Pulmonary artery endothelial cell (primary cell): Measurements from ENCODE around the gene ATXN7L2. TPM values are rescaled to one million over a fixed set of nuclear protein-coding genes. Genes with fewer than 3 reads are reported as not detected.

Source experiments
- DNase-seq: peaks from one replicate; pipeline ENCODE4 v3.0.0-alpha.2; 2011; ENCODE audit warnings: low read depth, low spot score
- total RNA-seq: library from RNA; depleted of rRNA; stranded (reverse); fragments of >200 nt; gene quantifications from 2 replicates; pipeline ENCODE4 v1.2.3, GENCODE V29; 2014

The ATXN7L2 gene
- total RNA-seq, 1 donor from 2014 or later: 0.99 TPM

DNA sequence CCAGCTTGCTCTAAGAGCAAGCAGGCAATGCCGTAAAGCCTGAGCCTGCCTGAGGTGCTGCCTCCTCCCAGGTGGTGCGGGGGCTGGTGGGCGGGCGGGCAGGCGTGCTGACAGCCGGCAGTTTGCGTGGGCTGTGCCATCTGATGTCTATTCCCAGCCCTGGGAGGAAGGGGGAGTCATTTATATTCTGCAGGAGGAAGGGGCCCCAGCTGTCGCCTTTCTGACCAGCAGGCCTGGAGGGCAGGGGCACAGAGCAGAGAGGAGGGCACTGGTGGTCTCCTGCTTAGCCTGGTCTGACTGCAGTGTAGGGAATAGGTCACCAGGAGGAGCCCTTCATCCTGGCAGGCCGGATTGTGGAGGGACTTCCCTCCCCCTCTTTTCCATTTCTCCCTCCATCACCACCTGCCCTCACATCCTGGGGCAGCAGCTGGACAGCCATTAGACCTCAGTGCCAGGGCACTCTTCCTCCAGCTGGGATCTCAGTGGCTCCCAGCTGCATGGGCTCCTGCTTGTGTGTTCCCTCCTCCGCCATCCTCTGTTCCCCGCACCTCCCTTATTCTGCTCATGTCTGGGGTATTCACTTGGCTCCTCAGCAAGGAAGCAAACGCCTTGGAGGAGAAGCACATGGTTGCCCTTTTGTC, 14.6 kb downstream of the ATXN7L2 start:
- DNase-seq: no peak

DNA sequence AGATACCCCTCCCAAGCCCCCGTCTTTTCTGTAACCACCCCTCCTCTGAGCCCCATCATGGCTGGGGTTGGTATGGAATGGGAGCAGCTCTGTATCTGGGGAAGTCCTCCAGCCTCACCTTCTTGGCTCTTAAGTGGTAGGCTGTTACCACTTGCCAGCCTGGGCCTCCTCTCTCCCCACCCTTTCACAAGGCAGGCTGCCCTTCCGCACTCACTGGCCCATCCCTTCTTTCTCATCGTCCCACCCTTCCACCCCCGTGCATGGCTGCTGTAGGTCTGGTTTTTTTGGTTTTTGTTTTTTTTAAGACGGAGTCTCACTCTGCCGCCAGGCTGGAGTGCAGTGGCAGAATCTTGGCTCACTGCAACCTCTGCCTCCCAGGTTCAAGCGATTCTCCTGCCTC, 15.4 kb downstream of the ATXN7L2 start:
- DNase-seq: no peak

DNA sequence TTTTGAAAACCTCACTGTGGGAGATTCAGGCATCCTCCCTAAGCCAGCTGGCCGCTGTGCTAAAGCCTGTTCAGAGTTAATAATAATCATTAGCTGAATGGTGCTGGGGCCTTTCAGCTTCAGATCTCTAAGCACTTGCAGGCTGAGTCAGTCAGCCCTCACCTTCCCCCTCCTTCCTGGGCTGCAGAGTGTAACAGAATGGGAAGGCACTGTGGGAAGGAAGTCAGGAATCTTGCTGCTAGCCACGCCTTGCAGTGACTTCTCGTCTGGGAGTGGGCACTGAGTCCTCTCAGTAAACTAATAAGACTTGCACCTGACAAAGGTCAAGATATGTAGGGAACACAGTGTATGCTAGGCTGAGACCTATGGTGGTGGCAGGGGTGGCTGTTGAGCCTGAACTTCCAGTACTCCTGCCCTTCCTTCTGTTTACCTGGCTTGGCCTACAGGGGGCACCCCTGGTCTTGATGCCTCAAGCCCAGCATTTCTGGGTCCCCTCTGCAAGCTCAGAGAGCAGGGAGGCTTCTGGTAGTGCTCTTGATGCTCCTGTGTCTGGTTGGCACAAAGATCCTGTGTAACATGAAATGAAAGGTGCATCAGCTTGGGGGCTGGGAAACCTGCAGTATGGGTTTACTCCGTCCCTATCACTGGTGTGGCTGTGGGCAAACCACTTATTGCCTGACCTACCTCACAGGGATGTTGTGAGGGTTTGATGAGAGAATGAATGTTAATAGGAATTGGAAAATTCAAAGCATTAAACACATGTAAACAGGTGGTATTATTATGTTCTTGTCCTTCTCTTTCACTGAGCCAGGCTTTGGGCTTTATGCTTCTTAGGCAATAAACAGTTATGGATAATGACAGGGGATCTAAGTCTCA, 16.2 kb downstream of the ATXN7L2 start:
- DNase-seq: no peak

DNA sequence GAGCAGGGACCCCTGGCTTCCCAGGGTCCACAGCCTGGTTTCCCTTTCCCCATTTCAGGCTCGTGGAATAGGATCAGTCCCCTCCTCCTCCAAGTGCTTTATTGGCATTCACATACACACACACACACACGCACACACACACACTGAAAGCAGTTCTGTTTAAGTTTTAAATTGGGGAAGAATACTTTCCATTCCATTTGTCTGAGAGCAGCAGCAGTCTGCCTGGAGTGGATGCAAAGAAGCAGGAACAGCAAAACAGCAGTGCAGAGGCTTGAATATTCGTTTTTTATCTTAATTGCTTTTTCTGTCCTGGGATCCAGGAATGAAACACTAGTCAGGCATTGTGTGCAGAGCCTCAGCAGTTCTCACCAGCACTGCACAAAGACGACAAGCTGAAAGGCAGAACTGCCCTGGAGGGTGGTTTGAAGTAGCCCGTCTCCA, 17.3 kb downstream of the ATXN7L2 start:
- no peak for DNase-seq

DNA sequence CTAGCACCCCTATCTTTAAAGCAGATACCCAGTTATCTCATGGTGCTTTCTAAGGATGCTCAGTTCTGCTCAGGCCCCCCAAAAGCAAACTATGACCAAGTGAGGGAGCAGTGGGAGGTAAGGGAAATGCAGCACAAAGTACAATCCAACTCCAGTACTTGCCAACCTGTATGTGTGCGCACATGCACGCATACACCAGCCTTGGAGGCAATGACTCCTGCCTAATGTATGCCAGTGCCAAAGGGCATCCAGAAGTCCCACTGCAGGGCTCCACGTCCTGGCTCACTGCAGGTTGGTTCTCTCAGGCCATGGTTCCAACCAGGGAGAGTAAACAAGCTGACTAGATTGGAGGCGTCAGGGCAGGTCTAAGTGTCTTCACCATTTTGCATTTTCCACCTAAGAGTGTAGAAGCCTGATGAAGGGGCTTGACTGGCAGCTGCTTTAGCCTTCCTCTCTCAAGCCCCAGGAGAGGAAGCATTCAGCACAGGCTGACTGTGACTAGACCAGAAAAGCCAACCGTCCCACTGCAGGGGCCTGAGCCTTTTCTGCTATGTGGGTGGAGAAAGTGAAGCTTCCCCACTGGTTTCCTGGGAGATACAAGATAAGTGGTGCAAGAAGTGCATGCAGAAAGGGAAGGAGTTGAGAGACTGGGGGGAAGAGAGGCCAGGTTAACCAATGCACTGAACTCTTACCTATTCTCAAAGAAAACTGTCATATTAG, 18.1 kb downstream of the ATXN7L2 start:
- no peak for DNase-seq

DNA sequence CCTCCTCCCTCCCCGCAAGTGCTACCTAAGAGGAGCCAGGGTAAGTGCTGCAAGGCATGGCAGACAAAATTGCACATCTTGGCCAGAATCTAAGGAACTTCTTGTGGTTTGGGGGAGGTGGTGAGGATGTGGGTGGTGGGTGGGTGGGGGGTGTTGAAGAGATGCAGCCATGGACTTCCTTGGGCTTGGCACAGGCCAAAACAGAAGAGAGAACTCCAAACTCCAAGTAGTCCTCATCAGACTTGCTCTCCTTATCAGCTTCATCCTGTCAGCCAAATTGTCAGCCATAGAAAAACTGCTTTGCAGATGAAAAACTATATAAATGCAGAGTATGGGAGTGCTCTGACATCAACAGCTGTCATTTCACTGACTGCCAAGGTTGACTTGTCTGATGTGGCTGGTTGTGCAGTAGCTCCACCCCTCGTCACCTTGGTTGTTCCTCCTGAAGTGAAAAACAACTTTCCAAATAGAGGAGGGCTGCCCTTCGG, 18.7 kb downstream of the ATXN7L2 start:
- no peak for DNase-seq

DNA sequence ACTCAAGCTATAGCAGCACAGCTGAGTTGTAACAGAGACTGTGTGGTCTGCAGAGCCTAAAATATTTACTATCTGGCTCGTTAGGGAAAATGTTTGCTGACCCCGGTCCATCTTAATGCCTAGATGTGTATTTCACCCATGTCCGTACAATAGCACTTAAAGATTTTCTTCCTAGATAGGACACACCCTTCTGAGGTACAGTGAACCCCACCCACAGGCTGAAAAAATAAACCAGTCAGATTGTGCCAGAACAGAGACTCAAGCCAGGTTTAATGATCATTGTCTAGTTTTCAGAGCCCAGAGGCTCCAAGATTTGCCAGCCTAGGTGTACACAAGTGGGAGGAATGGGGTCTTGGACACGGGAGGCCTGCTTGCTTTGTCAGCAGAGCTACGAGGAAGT, 20.2 kb downstream of the ATXN7L2 start:
- DNase-seq: no peak

DNA sequence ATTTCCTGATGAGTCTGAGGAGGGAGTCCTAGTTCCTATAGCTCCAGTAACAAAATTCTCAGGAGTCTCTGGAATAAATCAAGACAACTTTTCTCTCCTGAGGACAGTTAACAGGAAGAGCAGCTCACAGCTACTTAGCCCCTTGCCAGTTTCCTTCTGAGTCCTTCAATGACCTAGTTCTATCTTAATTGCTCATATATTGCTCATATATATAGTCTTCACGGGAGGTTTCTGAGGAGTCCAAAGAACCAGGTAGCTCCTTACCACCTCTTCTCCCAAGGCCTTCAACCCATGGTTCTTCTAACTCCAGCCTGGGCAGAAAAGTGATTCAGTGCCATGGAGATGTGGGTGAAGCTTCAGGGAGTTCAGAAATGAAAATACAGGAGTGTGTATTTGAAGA, 21.3 kb downstream of the ATXN7L2 start:
- no peak for DNase-seq

DNA sequence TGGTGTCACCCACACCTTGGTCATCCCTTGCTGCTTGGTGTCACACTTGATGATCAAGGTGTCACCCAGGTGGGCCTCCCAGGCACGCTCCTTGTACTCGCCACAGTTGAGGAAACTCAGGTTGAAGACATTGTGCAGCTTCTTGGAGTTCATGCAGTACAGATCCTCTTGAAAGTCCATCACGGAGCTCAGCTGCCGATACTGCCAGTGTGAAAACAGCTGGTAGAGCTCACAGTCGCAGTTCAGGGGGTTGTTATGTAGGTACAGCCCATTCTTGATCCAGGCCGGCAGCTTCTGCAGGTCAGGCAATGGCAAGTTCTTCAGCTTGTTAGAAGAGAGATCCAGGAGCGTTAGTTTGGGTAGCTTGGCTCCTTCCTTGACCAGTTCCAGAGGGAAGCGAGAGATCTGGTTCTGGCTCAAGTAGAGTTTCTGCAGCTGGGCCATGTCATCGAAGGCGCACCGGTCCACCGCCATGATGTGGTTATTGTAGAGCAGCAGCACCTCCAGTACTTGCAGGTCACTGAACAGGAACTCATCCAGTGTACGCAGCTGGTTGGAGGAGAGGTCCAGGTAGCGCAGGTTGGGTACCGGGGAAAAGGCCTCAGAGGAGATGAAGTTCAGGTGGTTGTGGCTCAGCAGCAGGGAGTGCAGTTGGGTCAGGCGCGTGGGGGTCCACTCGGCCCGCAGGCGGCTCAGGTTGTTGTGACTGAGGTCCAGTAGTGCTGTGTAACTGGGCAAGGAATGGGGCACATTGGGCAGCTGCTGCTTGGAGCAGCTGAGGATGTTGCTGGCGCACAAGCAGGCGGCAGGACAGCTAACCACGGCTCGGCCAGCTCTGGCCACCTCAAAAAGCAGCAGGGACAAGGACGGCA, 24.5 kb downstream of the ATXN7L2 start:
- DNase-seq: no peak

DNA sequence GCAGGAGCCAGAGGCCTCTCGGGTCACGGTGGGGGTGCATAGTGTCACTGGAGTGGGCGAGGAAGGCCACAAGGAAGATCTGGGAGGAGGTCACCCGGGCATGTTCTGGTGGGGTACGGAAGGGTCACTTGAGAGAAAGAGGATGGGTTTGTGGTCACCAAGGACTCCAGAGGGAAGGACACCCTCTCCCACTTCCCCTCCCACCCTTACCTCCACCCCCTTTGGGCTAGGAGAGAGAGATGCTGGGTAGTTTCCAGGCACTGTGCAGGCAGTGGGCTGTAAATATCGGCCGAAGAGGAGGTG, 25.1 kb downstream of the ATXN7L2 start:
- DNase-seq: no peak

DNA sequence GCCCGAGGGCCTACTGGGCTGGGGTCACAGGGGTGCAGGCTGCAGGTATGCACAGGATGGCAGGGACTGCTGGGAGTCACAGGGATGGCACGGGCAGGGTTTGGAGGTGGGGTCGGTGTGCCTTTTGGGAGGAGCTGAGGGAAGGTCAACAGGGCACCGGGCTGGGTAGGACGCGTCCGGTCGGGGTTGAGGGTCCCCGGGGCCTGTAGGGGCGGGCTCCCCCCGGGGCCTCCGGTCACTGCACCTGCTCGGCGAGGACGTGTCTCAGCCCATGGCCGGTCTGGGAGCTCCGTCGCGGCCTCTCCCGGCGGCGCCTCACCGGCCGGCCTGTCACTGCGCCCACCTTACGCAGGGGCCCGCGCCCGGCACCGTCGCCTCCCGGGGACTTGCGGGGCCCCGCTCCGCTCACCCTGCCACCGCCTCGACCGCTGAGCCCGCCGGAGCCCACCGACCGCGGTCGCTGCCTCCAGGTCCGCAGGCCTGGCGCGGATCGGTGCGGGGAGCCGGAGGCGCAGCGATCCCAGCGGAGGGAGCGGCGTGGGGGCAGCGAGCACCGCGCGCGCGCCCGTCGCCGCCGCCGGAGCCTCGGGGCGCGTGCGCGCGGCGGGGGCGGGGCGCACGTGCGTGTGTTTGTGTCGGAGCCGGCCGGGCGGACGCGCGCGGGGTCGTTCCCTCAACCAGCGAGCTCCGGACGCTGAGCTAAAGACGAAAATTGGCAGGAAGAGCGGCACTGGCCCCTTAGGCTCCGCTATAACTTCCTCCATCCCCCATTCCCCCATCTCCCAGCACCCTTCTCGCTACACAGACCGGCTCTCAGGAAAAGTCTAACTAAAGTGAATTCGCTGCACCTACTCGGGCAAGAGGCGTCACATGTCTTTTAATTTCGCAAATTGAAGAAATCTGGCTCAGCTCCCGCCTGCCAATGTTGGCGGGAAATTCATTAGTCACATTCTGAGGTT, 25.8 kb downstream of the ATXN7L2 start, which contains the start of gene AMIGO1:
TSS of gene AMIGO1 (minus strand) at position 552 of the 959 bp plus-strand sequence. CDS start 815 bp downstream, outside the sequence.
- no peak for DNase-seq

DNA sequence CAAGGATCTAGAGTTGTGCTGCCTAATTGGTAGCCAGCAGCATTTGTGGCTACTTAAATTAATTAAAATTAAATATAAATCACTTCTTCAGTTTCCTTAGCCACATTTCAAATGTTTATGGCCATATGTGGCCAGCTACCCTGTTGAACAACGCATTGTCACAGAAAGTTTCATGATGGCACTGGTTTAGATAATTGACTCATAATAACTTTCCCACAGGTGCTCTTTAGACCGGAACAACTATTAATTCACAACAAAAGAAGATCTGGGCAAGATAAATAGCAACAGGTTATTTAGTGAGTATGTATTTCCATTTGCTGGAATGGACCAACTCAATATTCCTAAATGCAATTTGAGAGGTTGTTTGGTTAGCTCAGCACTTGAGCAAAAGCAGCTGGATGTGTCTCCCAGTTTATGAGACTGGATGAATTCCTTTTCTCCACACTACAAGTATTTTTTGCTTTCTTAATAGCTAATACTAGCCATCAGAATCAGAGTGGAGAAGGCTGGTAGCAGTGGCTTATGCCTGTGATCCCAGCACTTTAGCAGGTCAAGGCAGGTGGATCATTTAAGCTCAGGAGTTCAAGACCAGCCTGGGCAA, 29.5 kb downstream of the ATXN7L2 start:
- no peak for DNase-seq

DNA sequence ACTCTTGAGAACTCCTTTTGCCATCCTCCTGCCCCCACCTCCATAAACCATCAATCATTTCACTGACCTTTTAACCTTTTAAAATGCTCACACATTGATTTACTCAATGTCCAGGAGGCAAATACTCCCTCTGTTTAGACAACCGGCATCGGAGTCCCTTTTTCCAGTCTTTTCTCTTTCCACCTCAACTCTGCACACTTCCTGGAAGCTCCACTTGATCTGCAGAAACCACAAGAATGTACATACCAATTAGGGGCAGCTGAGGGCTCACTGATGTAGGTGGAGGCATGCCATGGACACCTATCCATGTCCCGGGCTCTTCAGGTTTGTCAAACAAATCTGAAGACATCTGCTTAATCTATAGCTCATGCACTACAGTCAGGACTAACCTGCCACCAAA, 31.1 kb downstream of the ATXN7L2 start:
- DNase-seq: no peak

DNA sequence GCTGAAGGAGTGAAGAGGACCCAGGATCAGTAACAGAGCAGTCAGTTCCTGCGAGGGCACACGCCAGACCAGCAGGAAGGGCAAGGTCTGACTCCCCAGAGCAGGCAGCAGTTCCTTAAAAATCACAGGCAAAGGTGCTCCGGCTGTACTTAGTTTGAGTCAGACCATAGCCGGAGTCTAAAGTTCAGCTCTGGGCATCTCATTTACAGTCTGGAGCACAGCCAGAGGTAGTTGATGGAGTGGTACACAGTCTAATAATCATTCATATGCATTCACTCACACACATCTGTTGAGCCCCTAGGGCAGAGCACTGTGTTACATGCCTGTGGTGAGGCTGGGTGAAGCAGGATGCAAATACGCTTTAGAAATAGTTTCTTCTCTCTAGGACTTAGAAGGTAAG, 33.2 kb downstream of the ATXN7L2 start:
- DNase-seq: no peak

DNA sequence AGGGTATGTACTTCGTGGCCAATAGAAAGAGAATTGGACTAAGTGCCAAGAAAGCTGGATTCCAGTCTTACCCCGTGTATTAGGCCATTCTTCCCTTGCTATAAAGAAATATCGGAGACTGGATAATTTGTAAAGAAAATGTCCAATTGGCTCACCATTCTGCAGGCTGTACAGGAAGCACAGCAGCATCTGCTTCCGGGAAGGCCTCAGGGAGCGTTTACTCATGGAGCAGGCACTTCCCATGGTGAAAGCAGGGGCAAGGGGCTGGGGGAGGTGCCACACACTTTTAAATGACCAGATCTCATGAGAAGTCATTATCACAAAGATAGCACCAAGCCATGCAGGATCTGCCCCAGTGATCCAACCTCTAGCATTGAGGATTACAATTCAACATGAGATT, 33.6 kb downstream of the ATXN7L2 start:
- no peak for DNase-seq

DNA sequence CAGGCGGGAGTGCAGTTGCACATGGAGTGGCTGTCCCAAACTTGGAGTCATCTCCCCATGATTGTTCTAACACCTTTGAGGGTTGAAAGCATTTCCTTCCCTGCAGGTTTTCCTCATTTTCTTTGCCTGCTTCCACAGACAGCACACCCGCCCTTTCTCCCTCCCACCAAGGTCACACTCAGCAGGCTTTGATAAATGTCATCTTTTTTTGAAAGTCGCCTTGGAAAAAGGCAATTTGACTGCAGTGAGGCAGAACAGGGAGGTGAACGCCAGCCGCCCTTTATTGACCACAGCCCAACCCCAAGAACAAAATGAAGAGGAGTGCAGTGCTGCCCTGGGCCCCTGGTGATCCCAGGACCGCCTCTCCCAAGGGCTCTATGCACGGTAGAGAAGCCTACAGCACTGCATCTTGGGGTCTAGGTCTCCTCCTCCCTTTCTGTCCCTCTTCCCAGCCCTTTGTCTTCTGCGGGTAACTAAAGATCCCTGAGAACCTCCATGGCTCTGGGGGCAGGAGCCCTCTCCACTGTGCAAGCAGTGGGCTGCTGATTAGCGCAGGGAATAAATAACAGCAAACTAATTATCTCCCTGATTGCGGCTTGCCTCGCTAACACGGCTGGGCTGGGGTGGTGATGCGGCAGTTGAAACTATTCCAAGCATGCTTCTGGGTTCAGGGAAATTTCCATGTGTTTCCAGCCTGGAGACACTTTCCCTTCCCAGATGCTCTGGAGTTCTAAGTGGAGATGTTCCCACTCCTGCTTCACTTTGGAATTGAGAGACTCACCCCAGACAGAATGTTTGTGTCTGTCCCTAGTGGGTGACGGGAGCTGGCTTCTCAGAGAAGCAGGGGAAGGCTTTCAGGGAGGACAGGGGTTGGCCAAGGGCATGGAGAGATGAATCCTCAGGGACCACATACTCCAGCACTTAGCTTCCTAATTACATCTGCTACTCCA, 37.6 kb downstream of the ATXN7L2 start:
- DNase-seq: no peak

DNA sequence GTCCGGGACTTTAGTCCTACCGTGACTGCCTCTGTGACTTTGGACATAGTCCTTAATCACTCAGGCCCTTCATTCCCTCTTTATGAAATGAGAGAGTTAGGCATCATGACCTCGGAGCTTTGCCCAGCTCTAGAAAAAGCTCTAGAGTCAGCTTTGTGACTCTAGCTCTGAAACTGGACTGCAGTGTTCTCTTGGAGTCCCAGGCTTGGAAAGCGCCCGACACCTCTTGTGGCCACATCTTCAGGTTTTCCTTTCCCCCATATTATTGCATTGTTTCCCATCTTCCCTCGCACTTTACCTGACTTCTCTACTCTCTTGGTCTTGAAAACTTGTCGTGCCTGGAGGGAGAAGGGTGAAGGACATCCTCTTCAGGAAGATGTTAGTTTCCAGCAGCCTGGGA, 38.3 kb downstream of the ATXN7L2 start:
- no peak for DNase-seq

DNA sequence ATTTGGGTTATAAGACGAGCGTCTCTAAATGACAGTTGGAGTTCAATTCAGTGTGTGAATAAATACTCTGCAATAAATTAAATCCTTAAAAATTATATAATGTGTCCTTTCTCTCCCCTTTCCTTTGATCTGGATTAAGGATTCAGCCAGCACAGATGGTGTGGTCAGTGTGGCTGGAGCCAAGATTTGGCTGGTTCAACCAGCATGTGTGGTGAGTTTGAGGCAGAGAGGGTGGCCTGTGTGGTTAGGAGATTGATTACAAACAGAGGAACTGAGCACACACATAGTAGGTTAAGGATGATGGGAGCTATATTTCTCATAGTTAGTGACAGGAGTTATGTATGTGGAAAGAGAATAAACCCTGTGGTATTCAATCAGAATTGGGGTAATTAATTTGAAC, 40.0 kb downstream of the ATXN7L2 start:
- DNase-seq: no peak
